DMS79 treated with DMSO at 0.1 percent for 48 hours (cell line): ENCODE measurements around the gene PLPPR3.
"Not testable (repeated sequence)": the region's sequence is repeated elsewhere in the genome, so short reads cannot be mapped to it uniquely, and the experiment has no call there.

ENCODE experiments used
- DNase-seq: peaks from one replicate; lab custom pipeline; 2025; lab: John Stamatoyannopoulos, UW

PLPPR3 gene

DNA sequence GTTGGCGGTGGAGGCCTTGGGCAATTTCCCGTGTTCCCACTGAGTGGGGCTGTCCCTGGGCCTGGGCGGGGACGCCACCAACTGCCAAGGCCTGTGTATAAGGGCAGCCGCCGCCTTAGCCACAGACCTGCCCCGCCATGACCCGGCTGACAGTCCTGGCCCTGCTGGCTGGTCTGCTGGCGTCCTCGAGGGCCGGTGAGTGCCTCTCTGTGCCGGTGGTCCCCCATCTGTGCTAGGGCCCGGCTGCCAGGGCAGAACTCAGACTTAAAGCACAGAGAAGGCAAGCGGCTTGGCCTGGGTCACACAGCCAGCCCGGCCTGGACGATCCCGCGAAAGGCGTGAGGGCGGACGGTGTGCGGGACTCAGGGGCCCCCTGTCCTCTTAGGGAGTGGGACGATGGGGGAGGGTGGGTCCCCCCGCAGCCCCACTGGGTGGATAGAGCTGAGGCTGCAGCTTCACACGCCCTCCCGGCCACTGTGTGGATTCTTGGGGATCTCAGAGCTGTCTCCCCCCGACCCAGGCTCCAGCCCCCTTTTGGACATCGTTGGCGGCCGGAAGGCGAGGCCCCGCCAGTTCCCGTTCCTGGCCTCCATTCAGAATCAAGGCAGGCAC, 6.1 kb upstream of the PLPPR3 start, which contains the start of gene AZU1:
TSS of gene AZU1 (plus strand) at position 128 of the 612 bp plus-strand sequence. CDS start at position 138, 10 bp downstream.
- no peak for DNase-seq

DNA sequence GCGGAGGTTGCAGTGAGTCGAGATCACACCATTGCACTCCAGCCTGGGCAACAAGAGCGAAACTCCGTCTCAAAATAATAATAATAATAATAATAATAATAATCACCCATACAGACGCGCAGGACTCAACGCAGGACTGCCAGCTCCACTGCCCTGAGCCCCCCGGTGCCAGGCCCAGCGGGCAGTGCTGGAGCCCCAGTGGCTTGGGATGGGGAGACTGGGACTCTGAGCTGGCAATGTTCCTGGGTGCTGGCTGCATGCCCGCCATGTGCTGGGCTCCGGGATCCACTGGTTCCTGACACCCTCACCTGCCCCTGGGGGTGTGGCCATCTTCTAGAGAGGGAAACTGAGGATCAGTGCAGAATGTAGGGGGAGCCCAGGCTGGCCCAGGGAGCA, 5.6 kb upstream of the PLPPR3 start:
- no peak for DNase-seq

DNA sequence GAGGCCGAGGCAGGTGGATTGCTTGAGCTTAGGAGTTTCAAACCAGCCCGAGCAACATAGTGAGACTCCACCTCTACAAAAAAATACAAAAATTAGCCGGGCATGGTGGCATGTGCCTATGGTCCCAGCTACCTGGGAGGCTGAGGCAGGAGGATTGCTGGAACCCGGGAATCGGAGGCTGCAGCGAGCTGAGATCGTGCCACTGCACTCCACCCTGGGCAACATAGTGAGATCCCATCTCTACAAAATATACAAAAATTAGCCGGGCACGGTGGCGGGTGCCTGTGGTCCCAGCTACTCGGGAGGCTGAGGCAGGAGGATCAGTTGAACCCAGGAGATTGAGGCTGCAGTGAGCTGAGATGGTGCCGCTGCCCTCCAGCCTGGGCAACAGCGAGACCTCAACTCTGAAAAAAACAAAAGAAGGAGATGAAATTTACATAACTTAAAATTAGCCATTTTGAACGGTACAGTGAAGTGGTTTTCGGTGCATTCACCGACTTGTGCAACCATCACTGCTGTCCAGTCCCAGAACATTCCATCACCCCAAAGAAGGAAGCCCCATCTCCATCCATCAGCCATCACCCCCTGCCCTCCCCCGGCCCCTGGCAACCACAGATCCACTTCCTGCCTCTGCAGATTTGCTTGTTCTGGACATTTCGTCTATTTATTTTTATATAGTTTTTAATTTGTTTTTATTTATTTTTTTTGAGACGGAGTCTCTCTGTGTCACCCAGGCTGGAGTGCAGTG, 4.3 kb upstream of the PLPPR3 start:
- no peak for DNase-seq

DNA sequence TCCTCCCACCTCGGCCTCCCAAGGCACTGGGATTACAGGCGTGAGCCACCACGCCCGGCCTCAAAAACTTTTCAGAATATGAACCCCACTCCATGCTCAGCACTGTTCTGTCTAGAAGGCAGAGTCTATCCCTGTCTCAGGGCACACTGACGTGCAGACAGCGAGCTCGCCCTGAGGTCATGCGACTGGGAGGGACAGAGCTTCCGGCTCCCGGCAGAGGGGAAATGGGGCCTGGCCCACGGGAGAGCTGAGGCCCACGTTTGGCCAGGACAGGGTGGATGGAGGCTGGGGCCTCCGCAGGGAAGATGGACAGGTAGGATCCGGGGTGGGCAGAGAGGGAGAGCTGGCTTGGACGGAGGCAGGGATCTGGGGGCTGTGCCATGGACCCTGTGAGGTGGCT, 3.1 kb upstream of the PLPPR3 start:
- no peak for DNase-seq

DNA sequence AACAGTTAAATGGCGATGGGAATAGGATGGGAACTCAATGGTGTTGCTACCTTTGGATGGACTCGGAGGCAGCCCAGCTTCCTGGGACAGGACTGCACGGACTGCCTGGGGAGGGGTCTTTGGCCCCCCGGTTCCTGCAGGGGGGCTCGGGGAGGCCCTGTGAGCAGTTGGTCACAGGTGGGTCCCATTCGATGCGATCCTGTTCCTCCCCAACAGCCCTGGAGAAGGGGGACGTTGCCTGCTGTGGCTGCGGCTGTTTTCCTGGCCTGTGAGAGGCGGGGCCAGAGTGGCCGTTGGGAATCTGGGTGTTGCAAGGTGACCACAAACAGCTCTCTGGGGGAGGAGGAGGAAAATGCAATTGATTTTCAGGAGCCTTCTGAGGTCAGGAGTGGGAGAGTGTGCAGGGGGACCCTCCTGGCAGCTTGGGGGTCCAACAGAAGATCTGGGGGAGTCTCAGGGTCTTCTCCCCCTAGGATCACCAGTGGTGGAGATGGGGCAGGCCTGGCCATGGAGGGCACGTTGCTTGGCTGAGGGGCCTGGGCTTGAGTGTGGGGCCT, 1.9 kb upstream of the PLPPR3 start:
- DNase-seq = no peak

DNA sequence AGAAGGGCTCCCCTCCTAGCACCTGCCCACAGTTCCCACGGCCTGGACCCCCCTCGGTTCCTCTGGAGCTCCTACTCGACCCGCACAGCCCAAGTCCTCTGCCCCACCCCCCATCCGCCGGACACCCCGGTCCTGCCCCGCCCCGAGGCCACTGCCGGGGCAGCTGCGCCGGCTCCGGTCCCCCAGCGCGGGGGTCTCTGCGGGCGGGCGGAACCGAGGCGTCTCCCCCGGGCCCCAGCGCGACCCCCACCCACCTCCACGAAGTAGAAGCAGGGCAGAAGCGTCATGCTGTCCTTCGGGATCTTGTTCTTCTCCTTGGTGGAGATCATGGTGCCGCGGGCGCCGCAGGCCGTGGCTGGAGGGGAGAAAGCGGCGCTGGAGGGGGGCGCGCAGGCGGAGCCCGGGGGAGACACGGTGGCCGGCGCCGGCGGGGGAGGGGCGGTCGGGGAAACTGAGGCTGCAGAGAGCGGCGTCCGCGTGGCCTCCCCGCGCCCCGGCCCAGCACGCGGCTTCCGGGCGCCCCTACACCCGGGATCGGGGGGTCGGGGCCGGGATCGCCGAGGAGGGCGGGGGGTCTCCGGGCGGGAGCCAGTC, 427 bp downstream of the PLPPR3 start:
- DNase-seq = no peak

DNA sequence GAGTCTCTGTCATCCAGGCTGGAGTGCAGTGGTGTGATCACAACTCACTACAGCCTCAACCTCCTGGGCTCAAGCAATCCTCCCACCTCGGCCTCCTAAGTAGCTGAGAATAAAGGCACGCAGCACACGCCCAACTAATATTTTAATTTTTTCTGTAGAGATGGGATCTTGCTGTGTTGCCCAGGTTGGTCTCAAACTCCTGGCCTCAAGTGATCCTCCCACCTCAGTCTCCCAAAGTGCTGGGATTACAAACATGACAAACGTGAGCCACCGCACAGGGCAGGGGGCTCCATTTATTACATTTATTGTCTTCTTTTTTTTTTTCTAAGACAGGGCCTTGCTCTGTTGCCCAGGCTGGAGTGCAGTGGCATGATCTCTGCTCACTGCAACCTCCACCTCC, 1.5 kb downstream of the PLPPR3 start:
- not testable (repeated sequence) for DNase-seq

DNA sequence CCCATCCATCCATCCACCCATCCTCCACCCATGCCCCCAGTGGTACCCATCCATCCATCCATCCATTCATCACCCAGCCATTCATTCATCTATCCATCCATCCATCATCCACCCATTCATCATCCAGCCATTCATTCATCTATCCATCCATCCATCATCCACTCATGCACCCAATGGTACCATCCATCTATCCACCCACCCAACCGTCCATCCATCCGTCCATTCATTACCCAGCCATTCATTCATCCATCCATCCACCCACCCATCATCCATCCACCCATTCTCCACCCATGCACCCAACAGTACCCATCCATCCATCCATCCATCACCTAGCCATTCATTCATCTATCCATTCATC, 5.3 kb downstream of the PLPPR3 start:
- DNase-seq = no peak

DNA sequence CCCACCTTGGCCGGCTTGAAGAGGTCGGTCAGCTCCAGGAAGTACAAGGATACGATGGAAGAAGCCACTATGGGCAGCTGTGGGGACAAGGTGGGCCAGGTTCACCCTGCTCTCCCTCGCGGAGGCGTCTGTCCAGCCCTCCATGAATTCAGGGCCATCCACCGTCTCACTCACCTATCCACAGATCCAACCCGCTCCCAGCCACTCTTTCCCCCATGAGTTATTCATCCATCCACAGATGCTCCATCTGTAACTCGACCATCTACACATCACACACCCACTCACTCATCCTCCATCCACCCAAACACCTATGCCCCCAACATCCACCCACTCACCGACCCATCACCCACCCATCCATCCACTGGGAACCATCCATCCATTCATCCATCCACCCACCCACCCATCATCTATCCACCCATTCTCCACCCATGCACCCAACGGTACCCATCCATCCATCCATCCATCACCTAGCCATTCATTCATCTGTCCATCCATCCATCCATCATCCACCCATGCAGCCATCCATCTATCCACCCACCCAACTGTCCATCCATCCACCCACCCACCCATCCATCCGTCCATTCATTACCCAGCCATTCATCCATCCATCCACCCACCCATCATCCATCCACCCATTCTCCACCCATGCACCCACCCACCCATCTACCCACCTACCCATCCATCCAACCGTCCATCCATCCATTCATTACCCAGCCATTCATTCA, 5.8 kb downstream of the PLPPR3 start:
- DNase-seq = no peak

DNA sequence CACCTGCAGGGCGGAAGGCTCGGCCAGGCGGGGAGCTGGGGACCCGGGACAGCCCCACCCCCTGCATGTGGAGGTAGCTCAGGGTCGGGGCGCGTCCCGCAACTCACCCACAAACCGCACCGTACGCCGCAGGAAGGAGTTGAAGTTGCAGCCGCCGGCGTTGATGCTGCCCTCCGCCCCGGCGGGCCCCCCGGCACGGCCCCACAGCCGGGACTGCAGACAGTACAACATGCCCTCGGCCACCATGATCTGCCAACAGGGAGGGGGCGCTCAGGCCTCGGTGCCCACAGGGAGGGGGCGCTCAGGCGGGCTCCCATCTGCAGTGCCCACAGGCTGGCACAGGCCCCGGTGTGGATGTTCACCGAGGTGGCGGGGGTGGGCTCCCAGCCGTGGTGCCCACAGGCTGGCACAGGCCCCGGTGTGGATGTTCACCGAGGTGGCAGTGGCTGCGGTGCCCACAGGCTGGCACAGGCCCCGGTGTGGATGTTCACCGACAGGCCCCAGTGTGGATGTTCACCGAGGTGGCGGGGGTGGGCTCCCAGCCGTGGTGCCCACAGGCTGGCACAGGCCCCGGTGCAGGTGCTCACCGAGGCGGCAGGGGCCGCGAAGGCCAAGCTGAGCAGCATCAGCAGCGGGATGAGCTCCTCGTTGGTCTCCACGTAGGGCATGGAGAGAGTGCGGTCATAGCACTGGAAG, 6.5 kb downstream of the PLPPR3 start:
- DNase-seq = no peak

DNA sequence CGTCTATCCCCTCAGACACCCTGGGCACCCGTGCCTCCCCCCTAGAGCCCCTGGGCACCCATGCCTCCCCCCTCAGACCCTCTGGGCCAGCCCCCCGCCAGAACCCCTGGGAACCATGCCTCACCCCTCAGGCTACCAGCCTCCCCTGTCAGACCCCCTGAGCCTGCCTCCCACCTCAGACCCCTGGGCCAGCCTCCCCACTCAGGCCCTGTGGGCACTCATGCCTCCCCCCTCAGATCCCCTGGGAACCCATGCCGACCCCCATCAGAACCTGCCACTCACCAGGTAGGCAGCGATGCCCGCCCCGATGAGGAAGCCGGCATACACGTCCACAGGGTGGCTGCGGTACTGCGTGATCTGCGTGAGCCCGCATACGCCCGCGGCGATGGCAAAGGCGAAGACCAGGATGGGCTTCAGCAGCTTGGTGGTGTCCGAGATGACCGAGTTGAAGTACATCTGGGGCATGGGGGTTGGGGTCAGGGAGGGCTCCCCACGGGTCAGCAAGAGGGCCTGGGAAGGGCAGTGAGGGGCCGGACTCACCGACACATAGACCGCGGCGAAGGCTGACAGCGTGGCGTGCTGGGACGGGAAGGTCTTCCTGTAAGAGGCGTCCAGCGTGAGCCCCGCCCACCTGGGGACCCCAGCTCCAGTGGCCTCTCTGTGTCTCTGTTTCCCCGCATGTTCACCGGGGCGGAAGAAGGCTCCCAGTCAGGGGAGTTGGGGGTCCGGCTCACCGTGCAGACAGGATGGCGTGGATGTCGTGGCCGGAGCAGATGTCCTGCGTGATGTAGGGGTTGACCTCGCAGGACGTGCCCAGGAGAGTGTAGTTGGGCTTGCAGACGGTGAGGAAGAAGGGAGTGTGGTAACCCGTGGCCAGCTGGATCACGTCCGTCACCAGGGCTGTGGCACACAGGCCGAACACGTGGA, 7.3 kb downstream of the PLPPR3 start:
- DNase-seq = no peak

DNA sequence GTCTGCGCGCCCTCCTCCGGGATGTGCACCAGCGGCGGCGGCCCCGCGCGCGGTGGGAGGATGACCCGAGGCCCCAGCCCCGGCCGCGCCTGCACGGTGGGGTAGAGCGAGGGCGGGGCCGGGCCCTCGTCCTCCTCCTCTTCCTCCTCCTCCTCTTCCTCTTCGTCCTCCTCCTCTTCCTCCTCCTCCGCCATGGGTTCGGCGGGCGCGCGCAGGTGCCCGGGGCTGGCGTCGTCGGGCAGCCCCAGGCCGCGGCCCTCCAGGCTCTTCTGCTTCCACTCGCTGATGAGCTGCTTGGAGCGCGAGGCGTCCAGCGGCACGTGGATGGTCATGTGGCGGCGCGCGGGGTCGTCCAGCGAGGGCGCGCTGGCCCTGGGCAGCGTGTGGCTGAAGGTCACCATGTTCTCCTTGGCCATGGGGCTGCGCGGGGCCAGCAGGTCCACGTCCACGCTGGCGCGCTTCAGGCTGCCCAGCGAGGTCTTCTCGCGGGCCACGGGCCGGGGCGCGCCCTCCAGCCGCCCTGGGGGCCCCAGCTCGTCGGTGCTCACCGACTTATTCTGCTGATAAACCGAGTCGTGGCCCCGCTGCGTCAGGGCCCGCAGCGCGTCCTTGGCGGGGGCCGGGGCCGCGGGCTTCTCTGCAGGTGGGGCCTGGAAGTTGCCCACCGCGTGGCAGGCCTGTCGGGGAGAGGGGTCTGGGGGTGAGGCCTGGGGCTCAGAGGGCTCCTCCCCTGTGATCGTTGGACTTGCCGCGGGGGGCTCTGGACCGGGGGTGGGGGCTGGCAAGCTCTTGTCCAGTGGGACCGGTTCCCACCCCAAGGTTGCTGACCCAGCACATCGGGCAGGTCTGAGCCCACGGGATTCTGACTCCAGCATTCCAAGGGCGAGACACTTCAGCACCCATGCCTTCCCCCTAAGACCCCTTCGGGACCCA, 8.3 kb downstream of the PLPPR3 start:
- no peak for DNase-seq

DNA sequence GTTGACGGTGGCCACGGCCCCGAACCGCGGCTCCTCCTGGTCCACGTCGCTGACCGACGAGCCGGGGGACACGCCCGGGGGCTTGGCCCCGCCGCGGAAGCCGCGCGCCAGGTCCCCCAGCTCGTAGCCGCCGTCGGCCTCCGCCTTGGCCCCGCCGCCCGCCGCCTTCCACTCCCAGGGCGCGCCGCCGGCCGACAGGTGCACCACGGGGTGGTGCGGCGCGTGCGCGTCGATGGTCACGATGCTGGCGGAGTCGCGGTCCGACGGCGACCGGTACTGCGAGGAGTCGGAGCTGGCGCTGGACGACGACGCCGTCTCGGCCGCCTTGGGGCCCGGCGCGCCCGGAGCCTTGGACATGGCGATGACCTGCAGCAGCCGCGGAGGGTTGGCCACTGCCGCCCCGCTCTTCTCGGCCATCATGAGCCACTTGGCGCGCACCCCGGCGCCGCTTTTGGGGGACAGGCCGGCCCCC, 9.0 kb downstream of the PLPPR3 start:
- no peak for DNase-seq

DNA sequence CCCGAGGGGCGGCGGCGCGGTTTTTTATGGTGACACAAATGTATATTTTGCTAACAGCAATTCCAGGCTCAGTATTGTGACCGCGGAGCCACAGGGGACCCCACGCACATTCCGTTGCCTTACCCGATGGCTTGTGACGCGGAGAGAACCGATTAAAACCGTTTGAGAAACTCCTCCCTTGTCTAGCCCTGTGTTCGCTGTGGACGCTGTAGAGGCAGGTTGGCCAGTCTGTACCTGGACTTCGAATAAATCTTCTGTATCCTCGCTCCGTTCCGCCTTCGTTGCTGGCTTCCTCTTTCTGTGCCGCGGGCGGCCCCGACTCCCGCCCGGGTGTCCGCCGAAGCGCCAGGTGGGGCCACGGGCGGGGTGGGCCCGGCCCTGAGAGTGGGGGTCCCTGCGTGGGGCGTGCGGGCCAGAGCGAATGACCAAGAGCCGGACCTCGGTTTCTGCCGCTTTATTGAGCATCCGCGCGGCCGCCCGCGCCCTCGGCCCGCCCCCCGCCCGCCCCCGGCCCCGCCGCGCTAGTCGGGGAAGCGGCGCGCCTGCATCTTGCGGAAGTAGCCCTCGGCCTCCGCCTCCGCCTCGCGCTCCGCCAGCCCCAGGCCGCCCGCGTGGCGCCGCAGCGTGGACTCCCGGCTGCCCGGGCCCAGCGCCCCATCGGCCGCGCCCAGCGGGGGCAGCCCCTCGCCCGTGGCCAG, 9.6 kb downstream of the PLPPR3 start:
- DNase-seq = no peak

DNA sequence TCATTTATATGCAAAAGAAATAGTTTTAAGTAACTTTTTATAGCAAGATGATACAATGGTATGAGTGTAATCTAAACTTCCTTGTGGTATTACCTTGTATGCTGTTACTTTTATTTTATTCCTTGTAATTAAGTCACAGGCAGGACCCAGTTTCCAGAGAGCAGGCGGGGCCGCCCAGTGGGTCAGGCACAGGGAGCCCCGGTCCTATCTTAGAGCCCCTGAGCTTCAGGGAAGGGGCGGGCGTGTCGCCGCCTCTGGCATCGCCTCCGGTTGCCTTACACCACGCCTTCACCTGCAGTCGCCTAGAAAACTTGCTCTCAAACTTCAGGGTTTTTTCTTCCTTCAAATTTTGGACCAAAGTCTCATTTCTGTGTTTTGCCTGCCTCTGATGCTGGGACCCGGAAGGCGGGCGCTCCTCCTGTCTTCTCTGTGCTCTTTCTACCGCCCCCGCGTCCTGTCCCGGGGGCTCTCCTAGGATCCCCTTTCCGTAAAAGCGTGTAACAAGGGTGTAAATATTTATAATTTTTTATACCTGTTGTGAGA, 10.2 kb downstream of the PLPPR3 start:
- DNase-seq = no peak

DNA sequence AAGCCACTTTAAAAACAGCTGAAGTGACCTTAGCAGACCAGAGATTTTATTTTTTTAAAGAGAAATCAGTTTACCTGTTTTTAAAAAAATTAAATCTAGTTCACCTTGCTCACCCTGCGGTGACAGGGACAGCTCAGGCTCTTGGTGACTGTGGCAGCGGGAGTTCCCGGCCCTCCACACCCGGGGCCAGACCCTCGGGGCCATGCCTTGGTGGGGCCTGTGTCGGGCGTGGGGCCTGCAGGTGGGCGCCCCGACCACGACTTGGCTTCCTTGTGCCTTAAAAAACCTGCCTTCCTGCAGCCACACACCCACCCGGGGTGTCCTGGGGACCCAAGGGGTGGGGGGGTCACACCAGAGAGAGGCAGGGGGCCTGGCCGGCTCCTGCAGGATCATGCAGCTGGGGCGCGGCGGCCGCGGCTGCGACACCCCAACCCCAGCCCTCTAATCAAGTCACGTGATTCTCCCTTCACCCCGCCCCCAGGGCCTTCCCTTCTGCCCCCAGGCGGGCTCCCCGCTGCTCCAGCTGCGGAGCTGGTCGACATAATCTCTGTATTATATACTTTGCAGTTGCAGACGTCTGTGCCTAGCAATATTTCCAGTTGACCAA, 10.8 kb downstream of the PLPPR3 start:
- DNase-seq = no peak

DNA sequence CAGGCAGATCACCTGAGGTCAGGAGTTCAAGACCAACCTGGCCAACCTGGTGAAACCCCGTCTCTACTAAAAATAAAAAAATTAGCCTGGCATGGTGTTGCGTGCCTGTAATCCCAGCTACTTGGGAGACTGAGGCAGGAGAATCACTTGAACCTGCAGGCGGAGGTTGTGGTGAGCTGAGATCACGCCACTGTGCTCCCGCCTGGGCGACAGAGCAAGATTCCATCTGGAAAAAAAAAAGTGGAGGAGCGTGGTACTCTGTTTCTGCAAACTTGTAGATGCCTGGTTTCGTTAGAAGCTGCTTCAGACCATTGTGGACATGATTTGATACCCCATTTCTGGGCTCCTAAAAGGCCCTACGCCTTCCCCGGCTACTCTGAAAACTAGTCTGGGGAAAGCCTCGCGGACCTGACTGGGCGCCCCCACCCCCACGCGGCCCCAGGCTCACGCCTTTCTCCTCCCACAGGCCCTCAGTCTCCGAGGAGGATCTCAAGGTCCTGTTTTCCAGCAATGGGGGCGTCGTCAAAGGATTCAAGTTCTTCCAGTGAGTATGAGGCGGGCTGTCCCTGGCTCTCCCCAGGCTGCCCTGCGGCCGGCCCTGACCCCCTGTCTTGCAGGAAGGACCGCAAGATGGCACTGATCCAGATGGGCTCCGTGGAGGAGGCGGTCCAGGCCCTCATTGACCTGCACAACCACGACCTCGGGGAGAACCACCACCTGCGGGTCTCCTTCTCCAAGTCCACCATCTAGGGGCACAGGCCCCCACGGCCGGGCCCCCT, 11.5 kb downstream of the PLPPR3 start:
- no peak for DNase-seq

DNA sequence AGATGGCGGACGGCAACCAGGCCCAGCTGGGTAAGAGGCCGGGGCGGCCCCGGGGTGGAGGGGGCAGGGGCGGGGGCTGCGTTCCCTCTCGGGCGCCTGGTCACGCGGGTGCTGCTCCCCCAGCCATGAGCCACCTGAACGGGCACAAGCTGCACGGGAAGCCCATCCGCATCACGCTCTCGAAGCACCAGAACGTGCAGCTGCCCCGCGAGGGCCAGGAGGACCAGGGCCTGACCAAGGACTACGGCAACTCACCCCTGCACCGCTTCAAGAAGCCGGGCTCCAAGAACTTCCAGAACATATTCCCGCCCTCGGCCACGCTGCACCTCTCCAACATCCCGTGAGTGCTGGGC, 13.4 kb downstream of the PLPPR3 start:
- DNase-seq = no peak
